GM19324 (cell line): ENCODE results near the gene FFAR3.

Source experiments
- ATAC-seq: cut with Tn5 transposase; IDR thresholded peaks from one replicate; pipeline ENCODE4 v1.9.1; 2021; ENCODE audit warnings: mild to moderate bottlenecking, moderate library complexity; ENCODE audit not compliant: unreplicated experiment, low FRiP score

FFAR3 gene

DNA sequence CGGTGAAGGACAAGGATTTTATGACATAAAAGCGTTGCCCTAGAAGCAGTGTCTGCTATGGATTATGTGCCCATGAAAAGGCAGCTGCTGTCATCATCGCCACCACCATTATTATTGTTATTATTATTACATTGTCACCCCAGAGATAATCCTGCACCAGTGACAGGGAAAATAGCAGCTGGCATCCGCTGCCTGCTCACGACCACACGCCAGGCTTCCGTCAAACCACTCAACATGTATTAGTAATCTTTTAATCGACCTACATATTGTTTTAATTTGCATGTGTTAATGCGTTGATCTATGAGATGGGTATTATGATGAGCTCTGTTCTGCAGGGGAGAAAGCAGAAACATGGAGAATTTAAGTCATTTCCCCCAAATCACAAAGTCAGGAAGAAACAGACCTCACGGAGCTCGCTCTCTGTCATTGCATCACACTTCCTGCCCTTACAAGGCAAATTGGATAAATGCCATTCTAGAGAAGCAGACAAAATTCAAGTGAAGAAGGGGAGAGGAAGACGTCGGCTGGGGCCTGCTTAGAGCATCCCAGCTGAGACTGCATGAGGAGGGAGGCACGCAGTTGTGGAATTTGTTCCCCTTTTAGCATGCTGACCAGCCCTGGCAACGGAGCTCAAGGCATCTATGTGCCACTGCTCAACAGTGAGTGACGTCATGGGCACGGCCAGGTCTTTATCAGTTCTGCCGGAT lies at the start of gene FFAR3:
Gene FFAR3, plus strand, starts transcription at position 594 of the 707 bp plus-strand sequence. CDS start 431 bp downstream, outside the sequence.
- ATAC-seq = no peak

DNA sequence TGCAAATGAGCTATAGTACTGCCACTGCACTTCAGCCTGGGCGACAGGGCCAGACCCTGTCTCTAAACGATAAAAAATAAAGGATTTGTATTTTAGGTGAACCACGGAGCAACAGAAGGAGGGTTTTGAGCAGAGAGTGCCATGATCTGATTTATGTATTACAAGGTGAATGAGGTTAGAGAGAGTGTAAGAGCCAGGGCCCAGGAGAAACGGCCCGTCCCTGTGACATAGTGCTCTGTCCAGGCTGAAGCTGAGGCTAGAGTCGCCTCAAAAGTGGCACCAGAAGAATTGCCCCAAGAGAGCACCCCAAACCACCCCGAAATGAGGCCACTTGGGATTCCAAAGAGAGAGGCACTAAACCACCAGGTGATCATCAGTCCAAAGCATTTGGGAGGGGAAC lies 49.4 kb upstream of the FFAR3 start:
- no peak for ATAC-seq

DNA sequence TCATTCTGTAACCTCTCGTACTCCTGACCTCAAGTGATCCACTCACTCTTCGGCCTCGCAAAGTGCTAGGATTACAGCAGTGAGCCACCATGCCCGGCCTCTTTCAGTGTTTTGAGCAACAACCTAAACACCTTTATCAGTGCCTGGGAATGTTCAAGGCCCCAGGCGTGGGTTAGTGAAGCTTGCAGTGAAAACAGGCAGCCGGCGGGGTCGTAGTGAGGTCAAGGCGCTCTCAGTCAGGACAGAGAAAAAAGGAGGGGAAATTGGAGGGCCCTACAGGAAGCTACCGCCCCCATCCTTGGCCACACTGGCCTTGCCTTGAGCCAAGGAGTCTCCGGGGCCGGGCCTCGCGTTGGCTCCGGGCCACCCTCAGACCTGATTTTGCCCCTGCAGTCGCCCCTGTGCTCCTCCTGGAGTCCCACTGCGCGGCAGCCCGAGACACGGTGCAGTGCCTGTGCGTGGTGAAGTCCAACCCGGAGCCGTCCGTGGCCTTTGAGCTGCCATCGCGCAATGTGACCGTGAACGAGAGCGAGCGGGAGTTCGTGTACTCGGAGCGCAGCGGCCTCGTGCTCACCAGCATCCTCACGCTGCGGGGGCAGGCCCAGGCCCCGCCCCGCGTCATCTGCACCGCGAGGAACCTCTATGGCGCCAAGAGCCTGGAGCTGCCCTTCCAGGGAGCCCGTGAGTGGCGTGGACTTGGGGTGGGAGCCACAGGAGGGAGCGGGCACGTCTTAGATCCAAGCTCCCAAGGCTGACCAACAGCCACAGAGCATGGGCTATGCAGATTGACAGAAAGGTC lies 48.6 kb upstream of the FFAR3 start:
- ATAC-seq = no peak

DNA sequence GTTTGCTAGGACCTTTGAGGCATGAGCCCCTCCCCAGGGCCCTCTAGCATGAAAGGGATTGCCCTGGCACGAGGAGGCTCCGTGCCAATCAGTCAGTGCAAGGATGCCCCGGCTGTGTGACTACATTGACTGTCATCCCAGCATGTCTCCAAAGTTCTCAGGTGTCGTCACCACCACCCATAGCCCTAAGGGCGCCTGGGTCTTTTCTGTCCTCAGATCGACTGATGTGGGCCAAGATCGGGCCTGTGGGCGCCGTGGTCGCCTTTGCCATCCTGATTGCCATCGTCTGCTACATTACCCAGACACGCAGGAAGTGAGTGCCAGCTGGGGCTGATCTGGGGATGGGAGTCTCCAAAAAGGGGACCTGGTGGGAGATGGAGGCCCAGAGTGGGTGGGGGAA lies 47.9 kb upstream of the FFAR3 start:
- ATAC-seq = no peak

- no peak for ATAC-seq
Measured at GRCh38 chr19:35310811-35311465, 47.3 kb upstream of the FFAR3 start.

DNA sequence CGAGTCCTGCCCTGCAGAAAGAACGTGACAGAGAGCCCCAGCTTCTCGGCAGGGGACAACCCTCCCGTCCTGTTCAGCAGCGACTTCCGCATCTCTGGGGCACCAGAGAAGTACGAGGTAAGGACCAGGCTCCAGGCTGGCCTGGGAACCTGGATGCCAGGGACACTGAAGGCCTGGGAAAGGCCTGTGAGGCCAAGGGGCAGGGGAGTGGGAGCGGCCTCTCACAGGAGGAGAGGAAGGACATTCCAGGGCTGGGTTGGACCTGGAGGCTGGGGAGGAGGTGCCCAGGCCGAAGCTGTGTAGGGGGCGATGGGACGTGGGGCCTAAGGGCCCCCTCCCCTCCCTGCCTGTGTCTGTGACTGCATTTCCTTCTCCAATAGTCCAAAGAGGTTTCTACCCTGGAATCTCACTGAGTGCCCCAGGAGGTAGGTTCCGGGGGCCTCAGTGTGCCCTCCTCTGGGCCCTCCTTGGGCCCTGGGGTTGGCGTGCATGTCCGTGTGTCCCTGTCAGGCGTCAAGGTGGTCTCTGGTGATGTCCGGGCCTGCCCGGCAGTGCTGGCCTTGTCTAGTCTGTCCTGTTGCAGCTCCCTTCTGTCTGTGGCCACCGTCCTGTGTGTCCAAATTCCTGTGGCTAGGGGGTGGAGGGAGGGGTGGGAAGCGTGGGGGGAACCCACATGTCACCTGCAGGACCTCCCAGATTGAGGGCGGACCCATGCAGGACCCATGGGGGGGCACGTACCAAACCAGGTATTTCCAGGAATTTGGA lies 46.2 kb upstream of the FFAR3 start:
- ATAC-seq = no peak

DNA sequence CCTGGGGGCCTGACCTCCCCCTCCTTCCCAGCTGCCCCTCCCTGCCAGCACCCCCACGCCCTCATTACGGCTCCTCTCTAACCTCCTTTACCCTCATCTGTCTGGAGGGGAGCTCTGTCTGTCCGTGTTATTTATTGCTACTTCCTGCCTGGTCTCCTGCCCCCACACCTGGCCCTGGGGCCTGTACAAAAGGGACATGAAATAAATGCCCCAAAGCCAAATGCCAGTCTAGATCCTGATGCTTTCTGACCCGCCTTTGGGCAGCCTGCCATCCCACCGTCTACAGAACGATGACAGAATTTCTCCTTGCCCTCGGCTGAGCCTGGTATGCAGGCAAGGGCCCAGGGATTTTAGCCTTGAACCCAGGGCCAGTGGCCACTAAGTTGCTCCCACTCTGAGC lies 44.7 kb upstream of the FFAR3 start:
- no peak for ATAC-seq

- ATAC-seq = no peak
Measured at GRCh38 chr19:35314031-35314430, 44.2 kb upstream of the FFAR3 start.

DNA sequence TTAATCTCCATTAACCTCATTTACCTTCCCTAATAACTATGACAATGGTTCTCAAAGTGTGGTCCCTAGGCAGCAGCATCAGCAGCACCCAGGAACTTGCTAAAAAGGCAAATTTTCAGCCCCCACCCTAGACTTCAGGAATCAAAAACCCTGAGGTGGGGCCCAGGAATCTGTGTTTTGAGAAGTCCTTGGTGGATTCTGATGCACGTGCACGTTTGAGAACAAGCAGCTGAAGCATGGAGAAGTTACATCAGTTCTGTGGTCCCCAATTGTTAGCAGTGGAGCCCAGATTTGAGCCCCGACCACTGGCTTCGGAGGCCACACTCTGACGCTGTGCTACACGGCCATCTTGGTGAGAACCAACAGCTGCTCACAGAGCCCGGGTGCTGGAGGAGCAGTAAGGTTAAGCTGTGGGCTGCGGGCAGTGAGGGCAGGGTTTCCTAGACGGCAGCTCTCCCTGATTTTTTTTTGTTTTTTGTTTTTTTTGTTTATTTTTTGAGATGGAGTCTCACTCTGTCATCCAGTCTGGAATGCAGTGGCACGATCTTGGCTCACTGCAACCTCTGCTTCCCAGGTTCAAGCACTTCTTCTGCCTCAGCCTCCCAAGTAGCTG lies 43.3 kb upstream of the FFAR3 start:
- no peak for ATAC-seq

DNA sequence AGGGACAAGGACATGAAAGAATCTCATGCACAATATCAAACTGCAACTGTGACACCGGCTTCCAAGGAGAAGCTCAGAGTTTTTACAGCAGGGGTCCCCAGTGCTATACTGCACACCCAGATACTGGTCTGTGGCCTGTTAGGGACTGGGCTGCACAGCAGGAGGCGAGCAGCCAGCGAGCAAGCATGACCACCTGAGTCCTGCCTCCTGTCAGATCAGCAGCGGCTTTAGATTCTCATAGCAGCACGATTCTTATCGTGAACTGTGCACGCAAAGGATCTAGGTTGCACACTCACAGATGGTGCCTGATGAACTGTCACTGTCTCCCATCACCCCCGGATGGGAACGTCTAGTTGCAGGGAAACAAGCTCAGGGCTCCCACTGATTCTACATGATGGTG lies 42.4 kb upstream of the FFAR3 start:
- no peak for ATAC-seq

DNA sequence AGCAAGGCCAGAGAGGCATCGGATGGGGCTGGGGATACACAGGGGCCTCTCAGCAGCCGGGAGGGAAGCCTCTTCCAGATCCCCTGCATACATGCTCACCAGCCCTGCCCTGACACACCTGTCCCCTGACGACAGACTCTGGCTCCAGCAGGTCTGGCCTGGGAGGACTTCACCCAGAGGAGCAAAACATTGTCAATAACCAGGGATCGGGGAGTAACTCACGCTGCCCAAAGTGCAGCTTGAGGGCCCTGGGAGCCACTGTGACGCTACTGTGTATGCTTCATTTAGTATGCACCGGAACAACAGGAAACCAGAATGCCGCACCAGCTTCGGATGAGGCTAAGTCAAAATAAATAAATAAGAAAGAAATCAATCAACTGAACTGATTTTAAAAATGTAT lies 41.7 kb upstream of the FFAR3 start:
- no peak for ATAC-seq

- no peak for ATAC-seq
Measured at GRCh38 chr19:35317464-35318043, 40.7 kb upstream of the FFAR3 start.

GRCh38 chr19:35318679-35319448 lies 39.4 kb upstream of the FFAR3 start:
- ATAC-seq = no peak

DNA sequence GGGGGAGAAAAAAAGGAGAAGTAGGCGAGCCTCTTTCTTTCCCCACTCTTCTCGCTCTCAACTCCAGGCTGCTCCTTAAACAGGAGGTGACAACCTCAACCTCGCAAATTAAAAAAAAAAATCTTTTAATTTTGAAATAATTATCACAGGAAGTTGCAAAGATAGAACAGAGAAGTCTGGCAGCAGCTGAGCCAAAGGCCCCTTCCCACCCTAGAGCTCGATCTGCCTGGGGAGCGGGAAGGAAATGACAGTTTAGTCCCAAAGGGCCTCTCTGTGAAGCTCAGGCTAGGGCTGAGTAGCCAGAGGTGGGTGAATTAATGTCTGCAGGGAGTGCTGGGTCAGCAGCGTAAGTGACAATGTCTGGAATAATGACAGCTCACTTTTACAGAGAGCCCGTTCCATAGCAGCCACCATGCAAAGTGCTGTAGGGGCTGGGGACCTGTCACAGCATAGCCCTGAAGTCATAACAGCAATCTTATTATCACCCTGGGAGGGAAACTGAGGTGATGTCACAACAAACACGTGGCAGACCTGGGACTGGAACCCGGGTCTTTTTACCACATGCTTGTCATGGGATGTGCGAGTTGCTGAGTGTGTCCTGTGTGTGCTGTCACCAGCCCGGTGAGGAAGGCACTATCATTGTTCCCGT lies 38.1 kb upstream of the FFAR3 start:
- no peak for ATAC-seq

DNA sequence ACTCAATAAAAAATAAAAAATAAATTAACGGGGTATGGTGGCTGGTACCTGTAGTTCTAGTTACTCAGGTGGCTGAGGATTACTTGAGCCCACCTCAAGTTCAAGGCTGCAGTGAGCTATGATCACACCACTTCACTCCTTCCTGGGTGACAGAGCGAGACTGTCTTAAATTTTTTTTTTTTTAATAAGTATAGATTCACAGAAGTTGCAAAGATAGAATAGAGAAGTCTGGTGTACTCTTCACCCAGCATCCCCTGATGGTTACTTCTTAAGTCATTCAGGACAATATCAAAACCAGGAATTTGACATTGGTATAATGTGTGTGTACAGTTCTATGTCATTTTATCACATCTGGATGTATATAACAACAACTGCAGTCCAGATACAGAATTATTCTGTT lies 37.0 kb upstream of the FFAR3 start:
- no peak for ATAC-seq

GRCh38 chr19:35322014-35322413 lies 36.2 kb upstream of the FFAR3 start:
- ATAC-seq = no peak

GRCh38 chr19:35327642-35328041 lies 30.6 kb upstream of the FFAR3 start:
- no peak for ATAC-seq

- no peak for ATAC-seq
Measured at GRCh38 chr19:35328851-35329285, 29.4 kb upstream of the FFAR3 start, which contains the start of gene CD22. Gene CD22 (plus strand): TSS chr19:35329187. CDS start chr19:35332041, 2,854 bp downstream.

GRCh38 chr19:35329323-35329722 lies 28.9 kb upstream of the FFAR3 start:
- no peak for ATAC-seq
